Stimulated activated CD8-positive, alpha-beta memory T cell treated with anti-CD3 and anti-CD28 coated beads, Interleukin-15, amount 100 ng/mL, for 24 hours (primary cell): Measurements from ENCODE around the gene PLEKHM1.

Experiments used
- DNase-seq: peaks from one replicate; pipeline ENCODE4 v3.0.0-alpha.2; 2020; ENCODE audit warnings: low read depth

PLEKHM1 gene

DNA sequence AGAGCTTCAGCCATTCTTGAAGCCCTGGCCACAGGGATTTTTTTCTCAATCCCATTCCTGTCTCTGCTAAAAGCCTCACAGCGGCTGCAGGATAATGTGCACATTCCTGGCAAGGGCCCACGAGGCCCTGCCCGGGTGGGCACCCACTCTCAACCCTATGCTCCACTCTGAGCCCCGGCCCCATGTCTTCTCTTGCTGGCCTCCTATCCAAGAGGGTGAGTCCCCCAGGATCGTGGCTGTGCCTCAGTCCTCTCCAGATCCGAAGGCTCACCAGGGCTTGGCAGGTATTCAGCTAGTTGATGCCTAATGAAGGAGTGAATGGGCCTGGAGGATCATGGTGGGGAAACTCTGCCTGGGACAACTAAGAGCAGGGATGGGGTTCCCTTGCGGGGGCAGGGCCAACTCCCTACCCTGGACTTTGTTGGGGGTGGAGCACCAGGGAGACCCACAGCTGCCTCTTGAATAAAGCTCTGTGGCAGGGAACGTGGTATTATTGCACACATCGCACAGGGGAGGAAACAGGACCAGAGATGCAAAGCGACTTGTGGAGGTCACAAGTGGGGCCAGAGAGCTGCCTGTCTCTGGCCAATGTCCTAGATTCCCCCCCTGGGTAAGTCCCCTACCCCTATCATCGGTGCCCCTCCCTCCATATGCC lies 63.2 kb downstream of the PLEKHM1 start:
- no peak for DNase-seq

DNA sequence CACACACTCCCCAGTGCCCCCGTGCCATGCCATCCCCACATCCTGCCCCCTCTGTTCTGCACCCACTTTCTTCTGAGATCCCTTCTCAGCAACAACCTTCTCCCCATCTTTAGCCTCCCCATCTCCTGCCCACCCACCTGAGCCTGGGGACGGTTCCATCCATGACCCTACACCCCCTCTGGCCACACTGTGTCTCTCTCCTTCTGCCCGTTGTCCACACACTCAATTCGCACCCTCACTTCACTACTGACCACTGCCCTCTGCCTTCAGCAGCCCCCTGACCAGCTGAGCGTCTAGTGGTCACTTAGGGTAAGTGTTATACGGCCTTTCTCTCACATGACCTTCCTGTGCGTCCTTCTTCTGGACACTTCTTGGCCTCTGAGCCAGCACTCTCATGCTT lies 64.0 kb downstream of the PLEKHM1 start:
- no peak for DNase-seq

DNA sequence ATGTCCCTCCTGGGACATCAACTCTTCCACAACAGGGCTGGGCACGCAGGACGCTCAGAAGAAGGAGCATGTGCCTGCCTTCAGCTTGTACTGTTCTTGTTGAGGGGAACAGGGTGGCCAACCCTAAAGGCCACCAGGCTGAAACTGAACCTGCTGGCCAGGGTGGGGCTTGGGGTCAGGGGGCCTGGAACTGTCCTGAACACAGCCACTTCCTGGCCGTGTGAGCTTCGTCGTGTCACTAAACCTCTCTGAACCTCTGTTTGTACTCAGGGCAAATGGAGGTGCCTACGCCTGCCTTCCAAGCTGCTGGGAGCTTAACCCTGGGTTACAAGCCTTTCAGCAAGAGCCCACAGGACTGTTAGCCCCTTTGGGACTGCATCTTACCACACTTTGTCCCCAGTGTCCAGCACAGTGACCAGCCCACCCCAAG lies 64.5 kb downstream of the PLEKHM1 start:
- DNase-seq = no peak

DNA sequence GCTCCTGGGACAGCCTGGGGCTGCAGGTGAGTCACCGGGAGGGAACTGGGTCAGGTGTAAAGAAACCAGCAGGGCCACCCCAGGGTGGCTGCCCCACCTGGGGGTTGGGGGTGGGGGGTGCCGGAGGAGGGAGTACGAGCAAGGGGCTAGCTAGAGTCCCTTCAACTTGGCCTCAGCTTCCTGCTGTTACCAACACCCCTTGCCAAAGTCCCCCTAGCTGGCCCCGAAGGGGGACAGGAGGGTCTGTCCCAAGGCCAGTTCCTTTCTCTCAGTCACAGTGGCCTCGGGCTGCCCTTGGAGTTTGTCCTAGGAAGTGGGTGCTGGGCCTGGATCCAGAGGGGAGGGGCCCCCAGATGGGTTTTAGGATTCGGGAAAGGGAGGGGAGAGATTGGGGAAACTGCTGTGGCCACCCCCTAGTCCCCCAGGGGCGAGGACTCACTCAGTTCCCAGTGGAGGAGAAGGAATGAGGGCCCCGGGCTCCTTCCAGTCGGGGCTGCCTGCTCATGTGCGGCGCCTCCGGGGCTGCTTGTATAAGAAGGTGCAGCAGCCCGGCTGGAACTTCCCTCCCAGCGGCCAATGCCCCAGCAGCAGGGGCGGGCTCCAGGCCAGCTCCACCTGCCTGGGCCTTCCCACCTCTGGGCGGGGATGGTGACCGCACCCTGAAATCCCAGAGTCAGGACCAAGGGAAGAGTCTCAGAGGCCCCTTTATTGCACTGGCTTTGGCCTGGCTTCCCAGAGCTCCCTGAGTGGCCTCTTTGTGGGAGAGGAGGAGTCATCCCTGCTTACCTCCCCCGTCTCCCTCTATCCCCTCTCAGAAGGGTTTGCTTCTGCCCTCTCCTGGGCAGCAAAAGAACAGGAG lies 65.2 kb downstream of the PLEKHM1 start:
- DNase-seq = no peak

DNA sequence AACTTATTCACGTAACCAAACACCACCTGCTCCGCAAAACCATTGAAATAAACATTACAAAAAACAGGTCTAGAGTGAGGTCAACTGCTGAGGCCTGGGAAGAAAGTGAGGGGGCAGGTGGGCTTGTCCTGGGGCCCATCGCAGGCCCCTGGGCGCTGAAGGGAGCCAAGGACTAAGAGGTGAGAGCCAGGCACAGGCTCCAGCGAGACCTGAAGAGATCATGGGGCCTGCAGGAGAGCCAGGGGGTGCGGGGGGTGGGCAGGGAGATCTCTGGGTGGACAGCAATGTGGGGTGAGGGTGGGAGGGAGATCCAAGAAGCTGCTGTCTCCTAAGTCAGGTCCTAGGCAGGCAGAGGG lies 65.8 kb downstream of the PLEKHM1 start:
- DNase-seq = no peak

- no peak for DNase-seq
These were observed 66.6 kb downstream of the PLEKHM1 start for GRCh38 chr17:45423975-45424335.

- DNase-seq = no peak
These were observed 67.1 kb downstream of the PLEKHM1 start for GRCh38 chr17:45423304-45423974.

GRCh38 chr17:45414990-45415881 lies 75.3 kb downstream of the PLEKHM1 start:
- DNase-seq = no peak

GRCh38 chr17:45413498-45413923 lies 77.0 kb downstream of the PLEKHM1 start:
- DNase-seq = no peak

DNA sequence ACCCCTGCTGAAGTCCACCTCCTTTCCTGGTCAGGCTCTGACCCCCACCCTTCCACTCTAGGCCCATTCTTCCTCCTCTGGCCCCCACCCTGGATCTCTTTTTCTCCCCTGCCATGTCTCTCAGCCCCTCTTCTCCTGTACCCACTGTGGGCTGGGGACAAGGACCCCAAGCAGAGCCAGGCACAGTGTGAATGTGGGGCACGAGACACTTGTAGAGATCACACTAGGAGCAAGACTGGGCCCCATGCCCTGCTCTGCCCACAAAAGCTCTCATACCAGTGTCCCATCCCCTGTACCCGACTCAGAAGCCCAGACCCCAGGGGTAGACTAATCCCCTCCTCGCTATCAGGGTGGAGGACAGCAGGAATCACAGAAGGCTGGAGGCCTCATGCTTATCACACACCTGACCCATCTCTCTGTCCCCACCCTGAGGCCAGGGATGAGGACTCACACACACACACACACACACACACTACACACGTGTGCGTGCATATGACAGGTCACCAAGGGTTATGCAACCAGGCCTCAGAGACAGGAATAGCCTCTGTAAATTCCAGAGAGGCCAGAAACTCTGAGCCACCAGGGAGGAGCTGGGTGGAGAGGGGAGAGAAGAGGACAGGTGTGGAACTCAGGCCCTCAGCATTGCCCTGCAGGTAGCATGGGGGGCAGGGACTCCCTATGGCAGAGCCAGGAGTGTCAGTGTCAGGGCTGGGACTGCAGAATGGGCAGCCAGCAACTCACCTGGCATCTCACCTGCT lies 79.0 kb downstream of the PLEKHM1 start:
- DNase-seq = no peak

GRCh38 chr17:45410144-45411091 lies 80.1 kb downstream of the PLEKHM1 start:
- peak; percentile 34 for DNase-seq

DNA sequence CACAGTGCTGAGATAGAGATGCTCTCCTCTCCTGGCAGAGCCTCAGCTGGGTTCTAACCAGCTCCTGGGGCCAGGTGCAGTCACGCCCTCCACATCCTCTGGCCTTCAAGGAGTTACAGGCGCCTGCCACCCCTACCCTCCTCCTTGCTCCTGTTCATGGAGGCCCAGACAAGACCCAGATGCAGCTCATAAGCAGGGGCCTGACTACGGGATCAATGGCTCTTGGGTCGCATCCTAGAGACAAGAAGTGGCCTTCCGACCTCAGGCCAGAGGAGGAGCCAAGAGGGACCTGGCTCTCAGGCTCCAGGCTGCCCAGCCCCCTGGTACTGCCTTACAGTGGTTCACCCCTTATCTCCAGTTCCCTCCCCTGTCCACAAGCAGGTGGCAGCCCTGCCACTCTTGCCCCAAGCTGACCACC lies 80.9 kb downstream of the PLEKHM1 start:
- no peak for DNase-seq

GRCh38 chr17:45408611-45409421 lies 81.7 kb downstream of the PLEKHM1 start:
- no peak for DNase-seq

GRCh38 chr17:45406107-45406506 lies 84.4 kb downstream of the PLEKHM1 start:
- DNase-seq = no peak

DNA sequence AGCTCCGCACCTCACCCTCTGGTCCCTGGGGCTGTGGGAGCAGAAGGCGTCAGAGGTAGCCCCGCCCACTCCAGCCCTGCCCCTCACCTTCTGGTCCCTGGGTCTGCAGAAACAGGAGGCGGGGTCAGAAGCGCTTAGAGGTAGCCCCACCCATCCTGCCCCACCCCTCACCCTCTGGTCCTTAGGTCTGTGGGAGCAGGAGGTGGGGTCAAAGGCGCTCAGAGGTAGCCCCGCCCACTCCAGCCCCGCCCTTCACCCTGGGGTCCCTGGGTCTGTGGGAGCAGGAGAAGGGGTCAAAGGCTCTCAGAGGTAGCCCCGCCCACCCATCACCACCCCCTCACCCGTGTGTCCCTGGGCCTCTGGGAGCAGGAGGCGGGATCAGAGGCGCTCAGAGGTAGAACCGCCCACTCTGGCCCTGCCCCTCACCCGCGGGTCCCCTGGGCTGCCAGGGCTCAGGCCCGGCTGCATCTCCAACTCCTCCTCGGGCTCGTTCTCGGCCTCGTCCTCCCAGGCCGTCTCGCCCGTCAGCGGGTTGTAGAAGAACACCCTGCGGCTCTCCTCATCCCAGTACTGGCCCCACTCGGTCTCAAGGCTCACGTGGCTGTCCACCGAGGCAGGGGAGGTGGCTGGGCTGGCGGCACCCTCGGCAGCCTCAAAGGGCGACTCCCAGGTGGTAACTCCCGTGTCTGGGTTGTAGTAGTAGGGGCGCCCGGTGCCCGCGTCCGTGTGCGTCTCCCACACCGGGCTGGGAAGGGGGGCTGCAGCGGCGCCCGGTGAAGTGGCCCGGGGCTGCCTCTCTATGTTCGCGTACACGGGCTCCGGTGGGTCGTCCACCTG lies 85.1 kb downstream of the PLEKHM1 start:
- DNase-seq = no peak

GRCh38 chr17:45404870-45405249 lies 85.7 kb downstream of the PLEKHM1 start:
- no peak for DNase-seq

DNA sequence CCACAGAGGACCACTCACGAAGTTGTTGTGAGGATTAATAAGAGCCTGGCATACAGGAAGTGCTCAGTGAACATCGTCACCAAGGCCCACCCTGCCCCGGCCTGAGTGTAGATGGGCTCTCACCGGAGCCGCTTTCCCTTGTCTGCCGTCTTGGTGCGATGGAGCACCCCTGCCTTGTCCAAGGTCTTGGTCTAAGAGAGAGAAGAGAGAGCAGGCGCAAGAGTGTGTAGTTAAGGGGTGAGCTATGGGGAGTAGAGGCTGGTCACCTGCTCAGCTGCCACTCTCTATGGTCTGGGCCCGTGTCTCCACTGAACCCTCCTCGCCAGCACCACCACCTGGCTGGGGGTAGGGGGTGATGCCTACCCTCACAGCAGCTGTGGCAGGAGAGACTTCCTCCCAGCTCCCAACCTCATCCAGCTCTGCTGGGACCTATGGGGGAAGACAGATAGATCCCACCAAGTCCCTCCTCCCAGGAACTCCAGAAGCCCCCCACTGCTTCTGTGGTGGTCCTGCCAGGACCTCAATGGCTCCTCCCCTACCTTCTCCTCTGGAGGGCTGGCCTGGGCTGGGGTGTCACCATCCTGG lies 86.5 kb downstream of the PLEKHM1 start:
- no peak for DNase-seq

GRCh38 chr17:45402916-45403315 lies 87.6 kb downstream of the PLEKHM1 start:
- no peak for DNase-seq
